SK-MEL-5 (cell line): ENCODE data around the gene FAM89A. TPM values are rescaled to one million over a fixed set of nuclear protein-coding genes. Genes with fewer than 3 reads are reported as not detected.
"Not testable (repeated sequence)": the region's sequence is repeated elsewhere in the genome, so short reads cannot be mapped to it uniquely, and the experiment has no call there.

ENCODE experiments used
- DNase-seq: peaks from one replicate; pipeline ENCODE4 v3.0.0-alpha.2; 2016; ENCODE audit warnings: low read depth, low spot score
- in situ Hi-C: cut with HindIII; loops from 2 replicates; pipeline ENCODE4 v1.10.0; 2016; ENCODE audit warnings: low sequenced_read_pairs, high pct_unique_total_duplicates, low pct_unique_long_range_greater_than_20kb
- total RNA-seq: library from RNA; depleted of rRNA; stranded (reverse); fragments of >200 nt; shearing (Covaris generic); gene quantifications from 2 replicates; pipeline ENCODE4 v1.2.3, GENCODE V29; 2014

FAM89A gene
- total RNA-seq, 1 experiment from 2014 or later, result 38.7 TPM

GRCh38 chr1:231062500-231063270 lies 22.6 kb upstream of the FAM89A start:
- no peak for DNase-seq
- in situ Hi-C loops, result no loop called here

DNA sequence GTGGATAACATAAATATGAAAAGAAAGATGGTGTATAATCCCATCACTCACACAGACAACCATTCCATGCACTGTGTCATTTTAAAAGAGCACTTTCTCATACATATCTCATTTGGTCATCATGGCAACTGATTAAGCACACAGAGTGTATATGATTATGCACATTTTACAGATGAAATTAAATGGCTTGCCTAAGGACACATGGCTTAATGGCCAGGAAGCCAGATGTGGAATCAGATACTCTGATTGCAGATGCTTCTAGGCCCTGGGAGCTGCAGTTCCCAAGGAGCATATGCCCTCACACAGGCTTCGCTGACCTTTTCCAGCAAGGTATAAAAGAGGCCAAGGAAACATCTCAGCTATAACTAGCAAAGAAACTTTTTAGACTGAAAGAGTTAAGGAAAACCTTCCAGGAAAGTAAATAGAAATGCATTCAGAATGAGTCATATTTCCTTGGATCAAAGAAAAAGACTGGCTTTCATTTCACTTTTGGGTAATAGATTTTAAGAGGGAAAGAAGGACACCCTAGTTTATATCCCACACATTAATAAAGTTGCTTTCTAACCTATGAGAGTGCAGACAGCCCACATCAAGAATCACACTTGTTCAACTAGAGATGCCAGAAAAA lies 19.6 kb upstream of the FAM89A start:
- in situ Hi-C loops, result no loop called here
- DNase-seq, result no peak

- in situ Hi-C loops, result no loop called here
- no peak for DNase-seq
These were observed 18.5 kb upstream of the FAM89A start for GRCh38 chr1:231058416-231059109.

GRCh38 chr1:231057410-231057809 lies 17.4 kb upstream of the FAM89A start:
- in situ Hi-C loops, result no loop called here
- no peak for DNase-seq

DNA sequence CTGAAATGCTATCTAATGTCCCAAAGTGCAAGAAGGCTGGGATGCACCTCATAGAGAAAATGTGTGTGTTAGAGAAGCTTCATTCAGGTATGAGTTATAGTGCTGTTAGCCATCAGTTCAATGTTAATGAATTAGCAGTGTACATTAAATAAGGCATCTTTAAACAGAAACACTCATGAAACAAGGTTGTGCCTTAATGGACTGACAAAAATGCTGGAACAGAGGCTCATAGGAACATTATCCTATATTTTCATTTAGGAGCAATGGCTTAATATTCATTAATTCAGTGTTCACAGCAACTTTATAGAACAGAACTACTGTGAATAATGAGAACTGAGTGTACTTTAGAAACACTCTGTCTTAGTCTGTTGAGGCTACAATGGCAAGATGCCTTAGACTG lies 15.2 kb upstream of the FAM89A start:
- in situ Hi-C loops, result no loop called here

DNA sequence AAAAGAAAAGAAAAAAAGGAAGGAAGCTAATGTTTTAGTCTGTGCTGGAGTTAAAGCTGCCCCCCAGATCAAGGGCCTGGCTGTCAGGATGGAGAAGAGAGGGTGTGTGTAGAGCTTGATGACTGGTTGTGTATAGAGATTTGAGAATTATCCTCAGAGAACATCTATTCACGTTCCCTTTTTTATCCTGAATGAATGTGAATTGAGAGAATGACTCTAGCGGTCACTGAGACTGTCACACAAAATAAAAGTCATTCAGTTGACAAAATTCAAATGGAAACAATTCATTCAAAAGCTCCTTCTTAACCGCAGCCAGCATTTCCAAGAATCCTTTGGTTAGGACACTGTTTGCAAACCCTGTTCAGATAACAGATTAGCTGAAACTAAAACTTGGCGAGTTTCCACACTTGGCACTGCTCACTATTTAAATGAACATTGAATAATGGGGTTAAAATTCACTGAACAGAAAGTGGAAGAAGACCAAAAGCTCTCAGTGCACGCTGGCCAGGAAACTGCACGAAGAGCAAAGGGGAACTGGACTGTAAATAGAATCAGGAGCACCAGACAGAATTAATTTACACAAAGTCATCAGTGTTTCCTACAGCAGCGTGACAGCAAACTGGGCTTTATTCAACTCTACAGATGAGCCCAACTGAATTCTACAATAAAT lies 13.6 kb upstream of the FAM89A start:
- DNase-seq, result peak; percentile 14
- in situ Hi-C loops, result no loop called here

More for the DNA sequence above, 15.2 kb upstream of the FAM89A start:
- no peak for DNase-seq

DNA sequence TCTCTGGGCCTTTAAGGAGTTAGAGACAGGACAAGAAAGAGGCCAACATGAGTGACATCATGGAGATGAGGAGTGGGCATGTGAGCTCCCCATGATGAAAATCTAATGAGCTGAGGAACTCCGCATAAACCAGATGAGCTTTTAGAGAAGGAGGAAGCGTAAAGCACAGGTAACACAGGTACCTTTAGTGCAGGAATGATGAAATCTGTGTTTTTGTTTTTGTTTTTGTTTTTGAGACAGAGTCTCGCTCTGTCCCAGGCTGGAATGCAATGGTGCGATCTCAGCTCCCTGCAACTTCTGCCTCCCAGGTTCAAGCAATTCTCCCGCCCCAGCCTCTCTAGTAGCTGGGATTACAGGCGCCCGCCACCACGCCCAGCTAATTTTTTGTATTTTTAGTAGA lies 12.7 kb upstream of the FAM89A start:
- no peak for DNase-seq
- in situ Hi-C loops, result no loop called here

GRCh38 chr1:231050932-231051331 lies 10.9 kb upstream of the FAM89A start:
- in situ Hi-C loops, DNase-seq: not testable (repeated sequence)

DNA sequence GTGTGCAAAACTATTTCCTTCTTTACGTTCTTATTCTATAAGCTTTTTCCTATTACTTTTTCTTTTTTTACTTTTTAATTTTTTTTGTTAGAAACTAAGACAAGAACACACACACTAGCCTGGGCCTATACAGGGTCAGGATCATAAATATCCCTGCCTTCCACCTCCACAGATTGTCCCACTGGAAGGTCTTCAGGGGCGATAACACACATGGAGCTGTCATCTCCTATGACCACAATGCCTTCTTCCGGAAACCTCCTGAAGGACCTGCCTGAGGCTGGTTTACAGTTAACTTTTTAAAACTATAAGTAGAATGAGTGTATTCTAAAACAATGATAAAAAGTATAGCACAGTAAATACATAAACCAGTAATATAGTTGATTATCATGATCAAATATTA lies 10.3 kb upstream of the FAM89A start:
- in situ Hi-C loops, result no loop called here
- DNase-seq, result no peak

DNA sequence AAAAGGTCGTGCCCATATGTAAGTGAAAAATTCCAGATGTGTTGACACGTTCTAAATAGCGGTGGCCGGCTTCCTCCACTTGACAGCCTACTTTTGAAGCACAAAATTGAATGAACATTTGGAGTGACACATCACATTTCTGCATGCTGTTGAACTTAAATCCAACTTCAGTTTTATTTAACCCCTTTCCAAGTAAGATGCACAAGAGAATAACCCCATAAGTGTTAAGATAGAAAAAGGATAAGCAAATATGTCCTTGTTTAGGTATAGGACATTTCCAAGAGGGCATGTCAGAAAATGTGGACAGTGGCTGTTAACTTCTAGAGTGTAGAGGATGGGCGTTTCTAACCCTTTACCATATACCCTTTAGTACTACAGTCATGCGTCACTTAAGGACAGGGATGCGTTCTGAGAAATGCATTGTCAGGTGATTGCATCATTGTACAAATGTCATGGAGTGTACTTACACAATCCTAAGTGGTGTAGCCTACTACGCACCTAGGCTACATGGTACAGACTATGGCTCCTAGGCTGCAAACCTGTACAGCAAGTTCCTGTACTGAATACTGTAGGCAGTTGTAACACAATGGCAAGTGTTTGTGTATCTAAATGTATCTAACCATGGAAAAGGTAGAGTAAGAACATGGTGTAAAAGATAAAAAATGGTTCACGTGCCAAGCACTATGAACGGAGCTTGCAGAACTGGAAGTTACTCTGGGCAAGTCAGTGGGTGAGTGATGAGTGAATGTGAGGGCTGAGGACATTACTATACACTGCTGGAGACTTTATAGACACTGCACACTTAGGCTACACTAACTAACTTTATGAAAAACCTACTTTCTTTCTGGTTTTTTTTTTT lies 9.3 kb upstream of the FAM89A start:
- no peak for DNase-seq
- in situ Hi-C loops, result no loop called here

DNA sequence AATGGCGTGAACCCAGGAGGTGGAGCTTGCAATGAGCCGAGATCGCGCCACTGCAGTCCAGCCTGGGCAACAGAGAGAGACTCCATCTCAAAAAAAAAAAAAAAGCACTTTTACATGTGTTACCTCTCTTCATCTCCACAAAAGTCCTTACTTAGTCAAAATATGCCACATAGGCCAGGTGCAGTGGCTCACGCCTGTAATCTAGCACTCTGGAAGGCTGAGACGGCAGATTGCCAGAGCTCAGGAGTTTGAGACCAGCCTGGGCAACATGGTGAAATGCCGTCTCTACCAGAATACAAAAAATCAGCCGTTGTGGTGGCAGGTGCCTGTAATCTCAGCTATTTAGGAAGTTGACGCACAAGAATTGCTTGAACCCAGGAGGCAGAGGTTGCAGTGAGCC lies 8.4 kb upstream of the FAM89A start:
- DNase-seq, in situ Hi-C loops: not testable (repeated sequence)

DNA sequence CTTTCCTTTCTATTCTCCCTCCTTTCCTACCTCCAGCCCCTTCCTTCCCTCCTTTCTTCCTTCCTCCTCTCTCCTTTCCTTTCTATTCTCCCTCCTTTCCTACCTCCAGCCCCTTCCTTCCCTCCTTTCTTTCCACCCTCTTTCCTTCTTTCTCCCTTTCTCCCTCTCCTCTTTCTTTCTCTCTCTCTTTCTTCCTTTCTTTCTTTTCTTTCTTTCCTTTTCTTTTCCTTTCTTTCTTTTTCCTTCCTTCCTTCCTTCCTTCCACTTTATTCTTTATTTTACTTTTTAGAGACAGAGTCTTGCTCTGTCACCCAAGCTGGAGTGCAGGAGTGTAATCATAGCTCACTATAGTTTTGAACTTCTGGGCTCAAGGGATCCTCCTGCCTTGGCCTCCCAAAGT lies 7.5 kb upstream of the FAM89A start:
- in situ Hi-C loops, DNase-seq: not testable (repeated sequence)

- in situ Hi-C loops, result no loop called here
- no peak for DNase-seq
These were observed 6.8 kb upstream of the FAM89A start for GRCh38 chr1:231046730-231047395.

GRCh38 chr1:231045921-231046729 lies 6.1 kb upstream of the FAM89A start:
- in situ Hi-C loops, DNase-seq: not testable (repeated sequence)

- in situ Hi-C loops, result no loop called here
- peak; percentile 27 for DNase-seq
These were observed 5.2 kb upstream of the FAM89A start for GRCh38 chr1:231045286-231045685.

DNA sequence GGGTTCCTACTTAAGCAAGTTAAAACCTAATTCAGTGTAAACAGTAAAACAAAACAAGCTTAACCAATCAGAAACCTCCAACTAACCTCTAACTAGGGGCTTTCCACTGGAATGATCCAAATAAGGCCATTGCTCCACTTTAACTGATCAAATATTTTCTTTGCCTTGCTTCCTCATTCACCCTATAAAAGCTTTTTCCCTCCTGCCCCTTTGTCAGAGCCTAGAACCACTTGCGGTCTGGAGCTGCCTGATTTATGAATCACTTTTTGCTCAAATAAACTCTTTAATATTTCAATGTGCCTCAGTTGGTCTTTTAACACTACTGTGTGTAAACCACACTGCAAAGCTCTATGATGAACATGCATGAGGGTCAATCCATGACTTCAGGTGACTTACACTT lies 4.5 kb upstream of the FAM89A start:
- in situ Hi-C loops, result no loop called here
- no peak for DNase-seq
